Activated T-helper 1 cell treated with Interleukin-2 at 50 U/mL for 16 hours (primary cell): Measurements from ENCODE around the gene ADIPOR2.

Source experiments
- DNase-seq: peaks from one replicate; pipeline ENCODE4 v3.0.0-alpha.2; 2020; ENCODE audit warnings: low read depth

ADIPOR2 gene

GRCh38 chr12:1690578-1691122 lies at the start of gene ADIPOR2:
TSS of gene ADIPOR2 (plus strand) at chr12:1691070. CDS start at chr12:1754344, 63,274 bp downstream.
- peak; percentile 91 for DNase-seq

GRCh38 chr12:1642513-1642912 lies 48.4 kb upstream of the ADIPOR2 start:
- no peak for DNase-seq

DNA sequence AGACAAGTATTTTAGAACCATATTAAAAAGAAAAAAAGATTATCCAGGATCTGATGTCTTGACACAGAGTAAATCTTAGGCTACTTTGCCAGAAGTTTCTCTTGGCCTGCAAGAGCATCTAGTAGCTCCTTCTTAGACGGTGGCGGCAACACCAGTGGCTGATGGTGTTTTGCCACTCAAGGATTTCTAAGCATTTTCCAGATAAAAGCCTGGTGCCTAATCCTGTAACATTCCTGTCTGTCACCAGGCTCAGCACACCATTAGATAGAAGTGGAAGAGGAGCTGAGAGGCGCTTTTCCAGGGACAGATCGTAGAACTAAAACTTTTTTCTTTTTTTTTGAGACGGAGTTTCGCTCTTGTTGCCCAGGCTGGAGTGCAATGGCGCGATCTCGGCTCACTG lies 47.8 kb upstream of the ADIPOR2 start:
- DNase-seq = no peak

DNA sequence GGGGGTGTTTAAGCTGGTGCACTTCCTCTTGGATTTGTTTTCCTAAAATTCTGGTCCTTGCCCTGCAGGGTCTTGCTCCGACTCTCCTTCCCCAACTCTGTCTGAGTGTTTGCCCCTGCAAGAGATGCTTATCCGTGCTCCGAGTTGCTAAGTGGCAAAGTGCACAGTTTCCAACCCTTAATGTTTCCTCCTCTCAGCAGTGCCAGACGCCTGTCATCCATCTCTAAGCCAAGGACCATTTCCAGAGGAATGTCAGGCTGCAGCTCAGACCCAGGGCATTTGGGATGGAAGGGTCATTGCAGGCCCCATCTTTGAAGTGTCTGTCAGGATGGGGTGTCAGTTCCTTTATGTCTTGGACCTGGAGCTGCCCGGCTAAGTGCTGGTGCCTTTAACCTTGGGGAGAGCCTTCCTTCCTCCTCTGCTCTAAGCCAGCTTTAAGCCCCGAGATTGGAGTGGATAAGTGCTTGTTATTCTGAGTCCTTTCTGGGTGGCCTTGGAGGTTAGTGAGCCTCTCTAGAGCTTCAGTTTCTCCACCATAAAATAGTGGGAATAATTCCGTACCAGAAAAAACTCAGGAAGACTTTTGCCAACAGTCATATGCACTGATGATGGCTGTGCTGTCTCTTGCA lies 46.9 kb upstream of the ADIPOR2 start:
- DNase-seq = no peak

- no peak for DNase-seq
Observed at GRCh38 chr12:1644534-1645438, 46.1 kb upstream of the ADIPOR2 start.

- no peak for DNase-seq
Observed at GRCh38 chr12:1645819-1646218, 45.1 kb upstream of the ADIPOR2 start.

DNA sequence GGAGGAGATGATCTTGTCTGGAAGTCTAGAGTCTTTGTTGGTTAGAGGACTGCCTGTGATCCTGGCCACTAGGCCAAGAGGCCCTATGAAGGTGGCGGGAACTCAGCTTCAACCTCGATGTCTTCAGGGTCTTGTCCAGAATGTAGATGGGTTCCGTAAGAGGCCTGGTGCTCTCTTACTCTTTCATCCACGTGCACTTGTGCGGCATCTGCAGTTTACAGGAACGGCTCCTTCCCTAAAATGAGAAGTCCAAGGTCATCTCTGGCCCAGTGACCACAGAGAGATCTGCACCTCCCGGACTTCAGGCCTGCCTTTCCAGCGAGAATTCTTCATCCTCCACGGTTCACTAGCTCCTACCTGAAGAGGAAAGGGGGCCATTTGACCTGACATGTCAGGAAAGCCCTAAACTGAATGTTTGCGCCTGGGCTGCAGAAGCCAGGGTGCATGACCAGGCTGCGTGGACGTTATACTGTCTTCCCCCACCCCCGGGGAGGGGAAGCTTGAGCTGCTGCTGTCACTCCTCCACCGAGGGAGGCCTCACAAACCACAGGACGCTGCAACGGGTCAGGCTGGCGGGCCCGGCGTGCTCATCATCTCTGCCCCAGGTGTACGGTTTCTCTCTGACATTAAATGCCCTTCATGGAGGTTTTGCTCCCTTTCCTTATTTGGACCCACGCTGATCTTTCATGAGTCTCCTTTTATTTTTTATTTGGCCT lies 44.1 kb upstream of the ADIPOR2 start:
- DNase-seq = no peak

- no peak for DNase-seq
Observed at GRCh38 chr12:1647285-1647669, 43.6 kb upstream of the ADIPOR2 start.

GRCh38 chr12:1650260-1650977 lies 40.5 kb upstream of the ADIPOR2 start:
- no peak for DNase-seq

- DNase-seq = no peak
Observed at GRCh38 chr12:1650978-1651361, 39.9 kb upstream of the ADIPOR2 start.

DNA sequence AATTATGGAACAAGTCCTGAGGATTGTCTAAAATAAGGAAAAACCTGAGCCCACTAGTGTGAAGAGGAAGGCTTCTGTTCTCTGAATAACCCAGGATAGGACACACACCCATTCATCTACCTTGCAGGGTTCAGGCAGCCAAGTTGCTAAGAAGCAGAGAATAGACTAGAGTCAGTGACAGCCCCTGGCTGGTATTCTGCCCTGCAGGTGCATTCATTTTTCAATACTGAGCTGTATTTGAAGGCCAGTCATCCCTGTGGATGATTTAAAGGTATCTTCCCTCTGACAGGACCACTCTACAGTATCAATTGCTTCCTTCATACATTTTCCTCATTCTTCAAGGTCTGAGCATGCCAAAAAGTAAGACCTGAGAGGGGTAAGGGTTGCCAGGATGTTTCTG lies 38.9 kb upstream of the ADIPOR2 start:
- DNase-seq = no peak

DNA sequence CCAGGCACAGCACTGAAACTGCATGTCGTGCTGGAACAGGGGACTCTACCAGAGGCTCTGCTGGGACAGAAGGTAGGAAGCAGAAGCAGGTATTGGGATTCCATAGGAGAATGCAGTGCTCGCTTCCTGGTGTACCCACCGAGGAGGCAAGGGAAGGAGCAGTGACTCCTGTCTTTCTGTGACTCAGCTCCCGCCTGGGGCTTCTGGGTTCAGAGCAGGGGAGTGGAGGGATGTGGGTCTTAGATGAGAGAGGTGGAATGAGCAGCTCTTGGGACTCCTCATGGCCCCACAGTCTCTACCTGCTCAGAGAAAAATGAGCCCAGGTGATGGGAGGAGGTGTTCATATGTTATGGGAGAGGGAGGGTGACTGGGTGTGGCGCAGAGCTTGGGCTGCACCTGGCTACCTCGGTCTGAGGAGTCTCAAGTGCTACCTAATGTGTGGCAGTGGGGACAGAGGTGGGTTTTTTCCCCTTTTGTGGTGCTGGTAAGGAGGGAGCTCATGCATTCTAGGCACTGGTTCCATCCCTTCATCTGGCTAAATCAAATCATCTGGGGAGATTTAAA lies 35.6 kb upstream of the ADIPOR2 start:
- no peak for DNase-seq

DNA sequence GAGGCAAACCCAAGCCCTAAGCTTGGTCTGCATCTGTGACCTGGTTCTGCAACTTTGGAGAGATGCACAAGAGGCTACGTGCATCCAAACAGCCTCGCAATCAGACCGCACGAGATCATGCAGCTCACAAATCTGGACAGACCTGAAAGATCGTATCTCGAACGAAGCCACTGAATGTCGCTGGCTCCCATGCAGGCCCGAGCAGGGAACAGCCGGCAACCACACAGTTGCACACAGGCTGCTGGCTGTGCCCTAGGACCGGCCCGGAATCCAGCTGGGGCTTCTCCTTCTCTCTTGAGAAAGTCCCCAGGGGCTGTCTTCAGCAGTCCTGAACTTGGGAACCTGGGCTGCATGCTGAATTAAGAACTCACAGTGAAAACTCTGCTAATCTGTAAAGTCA lies 34.0 kb upstream of the ADIPOR2 start:
- no peak for DNase-seq

GRCh38 chr12:1657688-1658087 lies 33.2 kb upstream of the ADIPOR2 start:
- DNase-seq = no peak

GRCh38 chr12:1660304-1661187 lies 30.3 kb upstream of the ADIPOR2 start:
- DNase-seq = peak; percentile 37

DNA sequence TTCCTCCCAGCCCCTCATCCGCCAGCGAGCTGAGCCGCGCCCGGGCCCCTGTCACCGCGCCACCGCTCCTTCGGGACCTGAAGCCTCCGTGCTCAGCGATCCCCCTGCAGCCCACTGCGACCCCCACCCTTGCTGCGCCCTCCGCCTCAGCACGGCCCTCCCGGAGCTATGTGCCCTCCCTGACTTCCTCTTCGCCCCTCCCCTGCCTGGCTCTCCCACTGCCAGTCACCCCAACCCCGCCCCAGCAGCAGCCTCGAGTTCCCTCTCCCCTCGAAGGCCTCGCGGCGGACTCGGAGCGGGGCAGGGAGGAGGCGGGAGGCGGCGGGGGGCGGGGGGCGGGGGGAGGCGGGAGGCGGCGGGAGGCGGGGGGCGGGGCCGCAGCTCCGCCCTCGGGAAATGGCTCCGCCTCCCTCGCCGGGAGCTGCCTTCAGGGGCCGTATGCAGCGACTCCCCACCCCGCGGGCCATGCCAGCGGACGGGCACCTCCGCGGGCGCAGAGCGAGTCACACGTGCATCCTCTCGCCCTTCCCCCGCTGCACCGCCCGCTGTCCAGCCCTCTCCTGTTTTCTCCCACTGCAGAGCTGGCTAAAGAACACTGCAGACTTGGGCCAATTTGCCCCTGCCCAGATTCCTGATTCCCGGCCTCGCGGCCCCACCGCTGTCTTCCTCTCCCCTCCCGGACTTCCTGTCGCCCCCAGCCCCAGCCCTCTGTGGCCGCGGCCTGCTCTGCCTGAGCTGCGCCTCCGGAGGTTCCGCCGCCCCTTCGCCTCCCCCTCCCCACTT lies 29.1 kb upstream of the ADIPOR2 start:
- peak; percentile 71 for DNase-seq

DNA sequence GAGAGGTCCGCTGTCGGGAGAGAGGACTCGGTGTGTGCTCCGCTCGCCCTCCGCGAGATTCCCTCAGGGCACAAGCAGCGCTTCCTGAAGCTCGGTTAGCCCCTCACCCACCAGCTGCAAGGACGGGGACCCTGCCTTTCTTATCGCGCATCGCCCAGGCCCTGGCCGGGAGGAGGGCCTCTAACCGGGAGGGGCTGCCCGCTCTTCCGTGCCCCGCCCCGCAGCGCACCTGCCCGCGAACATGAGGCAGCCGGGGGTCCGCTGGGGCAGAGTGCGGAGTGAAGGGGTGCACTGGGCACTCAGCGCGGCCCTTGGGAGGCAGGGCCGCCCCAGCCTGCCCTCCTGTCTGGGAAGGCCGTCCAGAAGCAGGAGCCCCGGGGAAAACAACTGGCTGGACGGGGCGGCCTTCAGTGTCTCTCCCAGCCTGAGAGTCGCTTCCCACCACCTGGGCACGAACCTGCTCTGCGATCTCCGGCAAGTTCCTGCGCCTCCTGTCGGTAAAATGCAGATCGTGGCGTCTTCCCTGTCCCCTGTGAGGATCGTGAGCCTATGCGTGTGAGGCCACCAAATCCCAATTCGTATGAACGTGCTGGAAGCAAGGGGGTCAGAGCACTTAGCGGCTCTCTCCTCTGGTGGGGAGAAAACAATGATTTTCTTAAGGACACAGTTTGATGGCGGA lies 28.0 kb upstream of the ADIPOR2 start:
- DNase-seq = peak; percentile 14

DNA sequence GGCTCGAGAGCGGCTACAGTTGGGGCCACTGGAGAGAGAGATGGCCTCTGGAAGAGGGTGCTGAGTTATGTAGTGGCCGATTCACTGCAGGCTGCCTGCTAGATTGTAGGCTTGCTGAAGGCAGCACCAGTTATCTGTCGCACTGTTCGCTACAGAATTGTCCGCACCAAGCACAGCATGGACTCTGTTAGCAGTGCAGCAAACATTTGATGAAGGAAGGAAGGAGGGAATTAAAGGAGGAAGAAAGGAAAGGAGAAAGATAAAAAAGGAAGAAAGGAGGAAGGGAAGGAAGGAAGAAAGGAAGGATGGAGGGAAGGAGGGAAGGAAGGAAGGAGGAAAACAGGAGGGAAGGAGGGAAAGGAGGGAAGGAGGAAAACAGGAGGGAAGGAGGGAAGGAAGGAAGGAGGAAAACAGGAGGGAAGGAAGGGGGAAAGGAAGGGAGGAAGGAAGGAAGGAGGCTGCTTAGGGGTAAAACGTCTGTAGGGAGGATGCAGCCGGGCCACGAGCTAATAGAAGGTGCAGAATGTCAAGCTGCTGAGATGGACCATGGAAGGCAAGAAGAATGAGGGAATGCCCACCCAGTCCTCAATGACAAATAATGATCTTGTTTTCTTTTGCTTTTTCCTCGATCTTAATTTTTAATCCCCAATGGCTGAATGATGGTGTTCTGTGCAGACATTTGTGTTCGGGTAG lies 27.3 kb upstream of the ADIPOR2 start:
- DNase-seq = no peak

- DNase-seq = no peak
Observed at GRCh38 chr12:1665366-1665765, 25.5 kb upstream of the ADIPOR2 start.
